ENCODE measurements around the gene PRPSAP2.

- no peak for TF ChIP-seq CTCF (IDR thresholded peaks at IDR 0.05; ENCODE audit: insufficient read depth, low read depth, low read length)
- TF ChIP-seq EZH2 (IDR thresholded peaks at IDR 0.05; ENCODE audit: insufficient read depth, low read length) = no peak
Measured at GRCh38 chr17:18866866-18867813, 9.2 kb downstream of the PRPSAP2 start.
